Measurements from ENCODE around the gene BMP7.

- TF ChIP-seq, protein P1, sequence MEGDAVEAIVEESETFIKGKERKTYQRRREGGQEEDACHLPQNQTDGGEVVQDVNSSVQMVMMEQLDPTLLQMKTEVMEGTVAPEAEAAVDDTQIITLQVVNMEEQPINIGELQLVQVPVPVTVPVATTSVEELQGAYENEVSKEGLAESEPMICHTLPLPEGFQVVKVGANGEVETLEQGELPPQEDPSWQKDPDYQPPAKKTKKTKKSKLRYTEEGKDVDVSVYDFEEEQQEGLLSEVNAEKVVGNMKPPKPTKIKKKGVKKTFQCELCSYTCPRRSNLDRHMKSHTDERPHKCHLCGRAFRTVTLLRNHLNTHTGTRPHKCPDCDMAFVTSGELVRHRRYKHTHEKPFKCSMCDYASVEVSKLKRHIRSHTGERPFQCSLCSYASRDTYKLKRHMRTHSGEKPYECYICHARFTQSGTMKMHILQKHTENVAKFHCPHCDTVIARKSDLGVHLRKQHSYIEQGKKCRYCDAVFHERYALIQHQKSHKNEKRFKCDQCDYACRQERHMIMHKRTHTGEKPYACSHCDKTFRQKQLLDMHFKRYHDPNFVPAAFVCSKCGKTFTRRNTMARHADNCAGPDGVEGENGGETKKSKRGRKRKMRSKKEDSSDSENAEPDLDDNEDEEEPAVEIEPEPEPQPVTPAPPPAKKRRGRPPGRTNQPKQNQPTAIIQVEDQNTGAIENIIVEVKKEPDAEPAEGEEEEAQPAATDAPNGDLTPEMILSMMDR (IDR thresholded peaks at IDR 0.05; ENCODE audit: extremely low read depth in 1 of 2, insufficient read depth in 1 of 2, low read depth in 1 of 2, low read length in 2 of 2) = no peak
- TF ChIP-seq POLR2AphosphoS5 (IDR thresholded peaks at IDR 0.05; ENCODE audit: insufficient read depth, low read depth, low read length) (no peak), POLR2A (IDR thresholded peaks at IDR 0.05; ENCODE audit: low read depth, low read length) (no peak)
Measured at GRCh38 chr20:57124800-57125517, 141.5 kb downstream of the BMP7 start.

Data from endothelial cell of umbilical vein (primary cell).